Small intestine (tissue), 4 donors: Measurements from ENCODE around the gene GJD4. TPM values are rescaled to one million over a fixed set of nuclear protein-coding genes. Genes with fewer than 3 reads are reported as not detected.

ENCODE experiments used
- polyA plus RNA-seq, 4 donors: library from polyadenylated mRNA; stranded (reverse) in 3 of 4; unstranded in 1 of 4; fragments of 200-250 nt in 3 of 4; fragments of 120-200 nt in 1 of 4; gene quantifications; one replicate each; pipeline versions ENCODE4 v1.2.1 to v1.2.3, GENCODE V29; 2013
- donor health status: healthy with polysubstance abuse.
- donor health status: Bipolar disorder and iron deficiency.
- donor health status: healthy.

The GJD4 gene
- polyA plus RNA-seq, 4 donors, result 0.03 to 0.09 TPM; not detected in 2

Other genes starting within 250 kb of the GJD4 start
- 1 to 10 TPM in 2 of 4 donors, under 1 TPM in 1, not detected in 1; 0.27 to 4.3 (median 1.6) TPM for gene FZD8, start 37.0 kb downstream of the GJD4 start, polyA plus RNA-seq